Daoy (cell line): ENCODE results near the gene ARID4B. TPM values are rescaled to one million over a fixed set of nuclear protein-coding genes. Genes with fewer than 3 reads are reported as not detected.
"Not testable (repeated sequence)": the region's sequence is repeated elsewhere in the genome, so short reads cannot be mapped to it uniquely, and the experiment has no call there.

ENCODE experiments used
- DNase-seq: peaks from one replicate; pipeline ENCODE4 v3.0.0-alpha.2; 2015; ENCODE audit warnings: low read depth
- total RNA-seq: library from RNA; depleted of rRNA; stranded (reverse); fragments of >200 nt; shearing (Covaris generic); gene quantifications from 2 replicates; pipeline ENCODE4 v1.2.3, GENCODE V29; 2014

ARID4B gene
- total RNA-seq, 1 experiment from 2014 or later, result 18.7 TPM

GRCh38 chr1:235296729-235297128 is 31.2 kb downstream of the ARID4B start:
- no peak for DNase-seq

- no peak for DNase-seq
These were observed 32.1 kb downstream of the ARID4B start for GRCh38 chr1:235295902-235296350.

GRCh38 chr1:235293322-235293942 is 34.5 kb downstream of the ARID4B start:
- no peak for DNase-seq

GRCh38 chr1:235292790-235293189 is 35.2 kb downstream of the ARID4B start:
- no peak for DNase-seq

GRCh38 chr1:235291599-235292091 is 36.3 kb downstream of the ARID4B start:
- DNase-seq, result no peak

- DNase-seq, result no peak
These were observed 37.1 kb downstream of the ARID4B start for GRCh38 chr1:235290740-235291502.

- DNase-seq, result no peak
These were observed 37.9 kb downstream of the ARID4B start for GRCh38 chr1:235289859-235290739.

GRCh38 chr1:235287208-235287882 is 40.6 kb downstream of the ARID4B start:
- no peak for DNase-seq

- DNase-seq, result no peak
These were observed 41.3 kb downstream of the ARID4B start for GRCh38 chr1:235286667-235287066.

- no peak for DNase-seq
These were observed 43.7 kb downstream of the ARID4B start for GRCh38 chr1:235284231-235284769.

GRCh38 chr1:235283636-235284035 is 44.3 kb downstream of the ARID4B start:
- DNase-seq, result not testable (repeated sequence)

GRCh38 chr1:235280467-235280866 is 47.5 kb downstream of the ARID4B start:
- no peak for DNase-seq

- DNase-seq, result no peak
These were observed 48.3 kb downstream of the ARID4B start for GRCh38 chr1:235279694-235280093.

- DNase-seq, result no peak
These were observed 49.1 kb downstream of the ARID4B start for GRCh38 chr1:235278915-235279292.

- no peak for DNase-seq
These were observed 49.6 kb downstream of the ARID4B start for GRCh38 chr1:235278233-235278914.

GRCh38 chr1:235277709-235278108 is 50.3 kb downstream of the ARID4B start:
- no peak for DNase-seq

- DNase-seq, result no peak
These were observed 52.1 kb downstream of the ARID4B start for GRCh38 chr1:235275836-235276235.

- no peak for DNase-seq
These were observed 52.8 kb downstream of the ARID4B start for GRCh38 chr1:235275223-235275622.

- DNase-seq, result no peak
These were observed 55.1 kb downstream of the ARID4B start for GRCh38 chr1:235272851-235273250.

- DNase-seq, result no peak
These were observed 57.4 kb downstream of the ARID4B start for GRCh38 chr1:235270625-235271024.

GRCh38 chr1:235269990-235270389 is 58.0 kb downstream of the ARID4B start:
- not testable (repeated sequence) for DNase-seq
